ENCODE results near the gene ABLIM2. TPM values are rescaled to one million over a fixed set of nuclear protein-coding genes. Genes with fewer than 3 reads are reported as not detected.

Gene ABLIM2
- total RNA-seq, 1 donor from 2014 or later, result 3.5 TPM

GRCh38 chr4:8171266-8171665 is 12.7 kb upstream of the ABLIM2 start:
- Mint-ChIP-seq H3K4me1 (peaks cover 5% of the 10 kb centered on the region), H3K27ac (no peak overlapping the region), H3K36me3 (no peaks in the 10 kb centered on the region), H3K4me3 (no peak overlapping the region), H3K27me3 (ENCODE audit: low read depth) (peaks cover 13% of the 10 kb centered on the region), H3K9me3 (no peaks in the 10 kb centered on the region)
- no peak for TF ChIP-seq CTCF (IDR thresholded peaks at IDR 0.05; ENCODE audit: unreplicated experiment)
- no peak for DNase-seq (ENCODE audit: low spot score in 2 of 2, unreplicated experiment in 2 of 2)

- Mint-ChIP-seq H3K27me3 (ENCODE audit: low read depth) (peaks cover 13% of the 10 kb centered on the region), H3K4me3 (no peak overlapping the region), H3K9me3 (no peaks in the 10 kb centered on the region), H3K27ac (no peak overlapping the region), H3K4me1 (peaks cover 5% of the 10 kb centered on the region), H3K36me3 (no peaks in the 10 kb centered on the region)
- no peak for DNase-seq (ENCODE audit: low spot score in 2 of 2, unreplicated experiment in 2 of 2)
- no peak for TF ChIP-seq CTCF (IDR thresholded peaks at IDR 0.05; ENCODE audit: unreplicated experiment)
These were observed 11.7 kb upstream of the ABLIM2 start for GRCh38 chr4:8170341-8170740.

GRCh38 chr4:8169763-8170162 is 11.2 kb upstream of the ABLIM2 start:
- DNase-seq (ENCODE audit: low spot score in 2 of 2, unreplicated experiment in 2 of 2), result no peak
- Mint-ChIP-seq H3K4me1 (peaks cover 4% of the 10 kb centered on the region), H3K4me3 (no peak overlapping the region), H3K27ac (no peak overlapping the region), H3K9me3 (no peaks in the 10 kb centered on the region), H3K36me3 (no peaks in the 10 kb centered on the region), H3K27me3 (ENCODE audit: low read depth) (peaks cover 18% of the 10 kb centered on the region)
- TF ChIP-seq CTCF (IDR thresholded peaks at IDR 0.05; ENCODE audit: unreplicated experiment), result no peak

- Mint-ChIP-seq H3K27ac (no peak overlapping the region), H3K4me3 (no peak overlapping the region), H3K9me3 (no peaks in the 10 kb centered on the region), H3K4me1 (no peaks in the 10 kb centered on the region), H3K27me3 (ENCODE audit: low read depth) (peaks cover 24% of the 10 kb centered on the region), H3K36me3 (no peaks in the 10 kb centered on the region)
- no peak for DNase-seq (ENCODE audit: low spot score in 2 of 2, unreplicated experiment in 2 of 2)
- TF ChIP-seq CTCF (IDR thresholded peaks at IDR 0.05; ENCODE audit: unreplicated experiment), result no peak
These were observed 10.4 kb upstream of the ABLIM2 start for GRCh38 chr4:8168832-8169598.

GRCh38 chr4:8168232-8168631 is 9.6 kb upstream of the ABLIM2 start:
- Mint-ChIP-seq H3K4me3 (no peak overlapping the region), H3K9me3 (no peaks in the 10 kb centered on the region), H3K27me3 (ENCODE audit: low read depth) (peaks cover 30% of the 10 kb centered on the region), H3K27ac (no peak overlapping the region), H3K4me1 (no peaks in the 10 kb centered on the region), H3K36me3 (no peaks in the 10 kb centered on the region)
- no peak for DNase-seq (ENCODE audit: low spot score in 2 of 2, unreplicated experiment in 2 of 2)
- TF ChIP-seq CTCF (IDR thresholded peaks at IDR 0.05; ENCODE audit: unreplicated experiment), result peak; percentile 74

Measured in mesothelial cell of epicardium (in vitro differentiated cells).